Occipital lobe (tissue), 2 donors: ENCODE measurements around the gene TFAP2A. TPM values are rescaled to one million over a fixed set of nuclear protein-coding genes. Genes with fewer than 3 reads are reported as not detected.

Experiments
- DNase-seq: peaks from one replicate; lab custom pipeline; 2025; lab: John Stamatoyannopoulos, UW
- total RNA-seq: library from RNA; depleted of rRNA; stranded (reverse); fragments of >200 nt; gene quantifications from one replicate; pipeline ENCODE4 v1.2.3, GENCODE V29; 2014

The TFAP2A gene
- total RNA-seq, 1 donor from 2014 or later, result not detected

GRCh38 chr6:10400330-10400729 is 14.5 kb downstream of the TFAP2A start:
- no peak for DNase-seq

DNA sequence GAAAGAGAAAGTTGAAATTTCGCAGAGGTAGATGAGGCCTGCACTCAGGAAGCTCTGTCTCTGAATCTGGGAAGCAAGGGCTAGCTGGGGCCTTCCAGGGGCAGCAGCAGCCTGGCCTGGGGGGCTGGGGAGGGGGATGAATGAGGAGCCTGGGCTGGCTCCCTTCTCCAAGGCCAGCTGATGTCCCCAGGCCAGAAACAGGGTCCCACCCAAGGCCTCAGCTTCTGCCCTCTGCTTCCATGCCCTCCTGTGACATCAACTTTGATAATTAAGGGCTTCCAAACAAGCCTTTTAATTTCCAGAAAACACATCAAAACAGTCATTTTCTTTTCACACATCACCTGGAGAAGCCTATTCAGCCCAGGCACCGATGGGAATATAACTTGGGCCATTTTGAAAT is 15.4 kb downstream of the TFAP2A start:
- no peak for DNase-seq

- DNase-seq, result no peak
Observed at GRCh38 chr6:10398446-10399218, 16.2 kb downstream of the TFAP2A start.

GRCh38 chr6:10397756-10398445 is 17.0 kb downstream of the TFAP2A start:
- no peak for DNase-seq

DNA sequence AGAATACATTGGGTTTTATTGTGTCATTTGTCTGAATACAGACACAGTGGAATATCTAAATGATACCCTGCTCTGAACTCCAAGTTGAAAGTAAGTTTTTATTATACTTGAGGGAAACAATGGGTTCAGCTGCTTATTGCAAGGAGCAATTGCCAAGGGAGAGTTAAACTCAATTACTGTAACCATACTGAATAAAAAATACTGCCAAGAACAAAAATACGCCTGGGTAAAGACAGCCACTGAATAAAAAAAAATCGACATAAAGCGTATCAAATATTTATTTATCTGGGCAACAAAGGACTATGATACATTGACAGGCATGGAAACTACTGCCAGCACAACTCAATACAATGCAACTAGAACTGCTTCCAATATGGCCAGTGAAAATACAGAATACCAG is 18.1 kb downstream of the TFAP2A start:
- DNase-seq, result no peak

GRCh38 chr6:10395704-10396546 is 18.9 kb downstream of the TFAP2A start:
- DNase-seq, result no peak

DNA sequence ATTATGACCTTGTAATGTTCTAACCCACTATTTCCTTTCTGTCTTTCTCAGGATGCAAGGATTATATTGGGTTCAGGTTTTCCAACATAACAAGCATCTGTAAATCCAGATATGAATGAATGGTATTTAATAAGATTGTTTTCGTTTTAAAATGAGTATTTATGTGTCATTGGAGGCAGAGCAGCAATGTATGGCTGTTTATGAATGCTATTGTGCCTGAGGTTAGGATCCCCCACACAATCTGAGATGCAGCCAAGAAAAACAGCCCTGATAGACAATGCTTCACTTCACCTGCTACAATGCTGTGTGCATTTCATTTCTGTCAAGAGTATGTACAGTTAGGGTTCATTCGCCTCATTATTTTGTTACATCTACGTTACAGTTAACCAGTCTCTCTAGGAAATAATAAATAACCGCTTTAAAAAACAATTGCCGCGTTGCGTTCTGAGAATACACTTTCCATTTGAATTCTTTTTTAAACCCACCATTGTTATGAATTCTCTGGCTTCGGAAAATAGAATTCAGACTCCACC is 19.6 kb downstream of the TFAP2A start:
- DNase-seq, result no peak

DNA sequence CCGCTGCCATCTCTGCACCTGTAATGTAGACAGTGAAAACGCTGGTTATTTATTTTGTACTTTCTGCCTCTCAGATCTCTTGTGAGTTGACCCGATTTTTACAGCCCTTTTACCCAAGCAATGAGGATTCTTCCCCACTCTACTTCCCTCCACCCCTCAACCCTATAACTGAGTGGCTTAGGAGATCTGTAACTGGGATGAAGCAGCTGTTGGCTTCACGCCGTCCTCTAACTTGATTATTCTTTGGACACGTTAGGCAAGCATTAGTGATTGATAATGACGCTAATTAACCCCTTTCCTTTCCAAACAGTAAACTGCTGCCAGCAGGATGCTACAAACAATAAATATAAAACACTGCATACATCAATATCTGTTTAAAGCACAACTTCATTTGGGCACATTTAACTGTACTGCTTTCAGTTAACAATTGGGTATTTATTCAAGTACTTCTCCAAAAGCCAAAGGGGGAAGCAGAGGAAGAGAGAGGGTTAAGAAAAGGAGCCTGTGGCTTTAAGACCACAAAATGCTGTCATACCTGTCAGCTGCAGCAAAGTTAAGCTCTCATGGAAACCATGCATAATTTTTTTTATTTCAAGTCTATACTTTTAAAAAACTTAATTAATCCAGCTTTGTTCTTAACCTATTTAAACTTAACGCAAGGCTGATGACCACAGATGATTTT is 21.2 kb downstream of the TFAP2A start:
- no peak for DNase-seq

DNA sequence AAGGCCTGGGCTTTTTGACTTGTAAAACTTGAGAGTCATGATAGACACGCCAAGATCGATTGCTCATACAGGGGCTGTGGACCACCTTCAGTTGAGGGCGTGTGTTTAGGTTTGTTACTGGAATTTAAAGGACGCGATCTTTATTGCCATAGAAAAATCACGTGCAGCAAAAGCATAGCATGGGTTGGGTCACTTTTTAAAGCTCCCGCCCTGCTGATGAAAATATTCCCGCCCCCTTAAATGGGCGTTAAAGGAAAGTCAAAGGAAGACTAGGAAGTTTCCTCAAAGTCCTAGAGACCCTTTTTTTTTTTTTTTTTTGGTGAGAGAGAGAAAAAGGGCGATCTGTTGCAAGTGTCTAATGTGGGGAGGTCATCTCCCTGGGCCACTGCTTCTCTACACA is 23.1 kb downstream of the TFAP2A start:
- no peak for DNase-seq

DNA sequence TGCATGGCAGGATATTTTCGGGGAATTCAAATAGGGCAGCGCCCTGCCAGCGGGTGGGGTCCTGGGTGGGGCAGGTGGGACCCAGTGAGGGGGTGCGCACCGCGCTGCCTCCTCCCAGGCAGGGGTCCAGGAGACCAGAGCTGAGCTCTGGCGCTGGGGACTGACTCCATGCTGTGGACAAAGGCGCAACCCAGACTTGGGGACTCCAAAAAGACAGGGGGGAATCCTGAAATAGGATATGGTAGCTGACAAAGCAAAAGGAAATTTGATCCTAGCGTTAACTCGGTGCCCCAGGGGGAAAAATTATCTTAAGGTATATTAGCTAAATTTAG is 23.6 kb downstream of the TFAP2A start:
- DNase-seq, result no peak

GRCh38 chr6:10390495-10391298 is 24.2 kb downstream of the TFAP2A start:
- no peak for DNase-seq

DNA sequence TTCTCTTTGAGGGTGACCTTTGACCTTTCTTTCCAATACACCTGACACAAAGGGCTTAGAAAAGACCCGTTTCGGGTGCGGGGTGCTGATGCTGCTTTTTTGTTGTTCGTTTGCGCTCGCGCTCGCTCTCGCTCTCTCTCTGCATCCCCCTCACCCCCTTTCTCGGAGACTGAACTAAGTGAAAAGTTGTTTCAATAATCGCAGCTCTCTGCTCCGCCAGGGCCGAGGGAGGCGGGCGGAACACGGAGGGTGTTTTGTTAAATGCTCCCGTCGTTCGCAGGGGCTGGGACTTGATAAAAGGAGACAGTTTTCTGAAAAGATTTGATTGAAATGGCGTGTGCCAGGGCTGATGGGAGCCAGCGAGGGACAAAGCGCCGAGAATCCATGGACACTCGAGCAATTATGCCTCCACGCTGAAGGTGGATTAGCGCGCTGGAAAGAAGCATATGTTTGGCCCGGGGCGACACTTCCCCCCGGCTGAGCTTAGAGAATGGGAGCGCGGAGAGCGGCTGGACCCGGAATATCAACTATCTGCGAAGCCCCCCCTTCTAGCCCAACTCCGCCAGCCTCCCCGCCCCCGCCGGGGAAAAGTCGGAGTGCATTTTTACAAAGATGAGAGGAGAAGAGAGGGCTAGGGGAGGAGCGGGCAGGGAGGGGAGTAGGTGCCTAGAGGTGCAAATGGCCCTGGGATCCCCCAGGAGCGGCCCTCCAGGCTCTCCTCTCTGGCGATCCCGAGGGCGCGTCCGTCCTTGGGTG is 25.0 kb downstream of the TFAP2A start:
- DNase-seq, result no peak

DNA sequence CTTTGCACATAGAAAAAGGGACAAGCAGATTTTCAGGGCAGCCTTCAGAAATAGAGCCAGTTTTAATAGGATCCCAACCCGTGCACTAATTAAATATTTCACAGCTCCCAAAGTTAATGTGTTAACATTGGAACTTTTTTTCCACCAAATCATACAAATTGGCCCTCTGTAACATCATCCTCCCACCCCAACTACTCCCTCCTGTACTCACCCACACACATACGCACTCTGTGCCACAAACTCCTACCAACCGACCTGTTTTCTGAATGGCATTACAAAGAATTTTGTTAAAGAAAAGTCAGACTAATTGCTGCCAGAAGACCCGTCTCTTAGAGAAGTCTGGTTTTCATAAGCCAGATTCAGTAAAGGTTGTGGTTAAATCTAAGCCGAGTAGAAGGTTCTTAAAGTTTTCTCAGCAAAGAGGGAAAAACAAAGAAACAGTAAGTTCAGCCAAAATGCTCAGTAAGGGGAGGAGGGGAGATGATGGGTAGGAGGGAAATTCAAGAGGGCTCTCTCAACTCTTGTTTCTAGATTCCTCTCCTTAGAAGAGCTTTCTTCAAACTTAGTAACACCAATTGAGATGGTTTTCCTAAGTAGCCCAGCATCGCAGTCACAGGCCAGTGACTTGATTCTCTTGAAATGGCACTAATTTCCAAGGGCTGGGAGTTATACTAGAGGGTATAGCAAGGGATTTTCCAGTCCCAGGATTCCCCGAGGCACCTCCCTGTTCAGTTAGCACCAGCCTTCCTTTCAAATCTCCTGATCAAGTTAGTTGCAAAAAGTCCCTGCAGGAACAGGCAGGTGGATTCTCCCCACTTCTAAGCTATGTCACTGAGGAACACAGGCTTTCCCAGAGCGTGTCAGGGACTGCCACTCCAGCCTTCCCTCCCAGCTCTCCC is 27.9 kb downstream of the TFAP2A start:
- no peak for DNase-seq

GRCh38 chr6:10386220-10386619 is 28.7 kb downstream of the TFAP2A start:
- no peak for DNase-seq

GRCh38 chr6:10385524-10386132 is 29.2 kb downstream of the TFAP2A start:
- no peak for DNase-seq

GRCh38 chr6:10384610-10385523 is 30.0 kb downstream of the TFAP2A start:
- no peak for DNase-seq

DNA sequence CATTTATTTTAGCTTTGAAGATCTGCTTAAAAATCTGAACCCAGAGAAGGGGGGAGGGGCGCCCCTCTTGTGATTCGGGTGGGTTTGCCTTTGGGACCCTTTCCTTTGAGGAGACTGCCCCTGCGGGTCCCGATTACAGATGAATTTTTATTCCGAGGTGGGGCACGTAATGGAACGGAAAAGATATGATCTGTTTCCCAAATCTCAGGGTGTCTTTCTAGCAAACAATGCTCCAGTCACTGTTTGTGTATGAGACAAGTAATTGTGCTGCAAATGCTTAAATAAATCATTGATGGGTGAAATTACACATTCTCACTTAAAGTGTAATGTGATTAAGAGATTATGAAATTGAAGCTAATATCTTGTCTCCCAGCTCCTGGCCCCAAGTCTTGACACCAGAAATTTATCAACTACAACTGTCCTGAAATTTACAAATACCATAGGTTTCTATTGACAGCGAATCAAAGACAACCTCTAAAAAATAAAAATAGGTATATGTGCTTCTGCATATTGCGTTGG is 30.7 kb downstream of the TFAP2A start:
- DNase-seq, result no peak
